H9 (cell line): ENCODE results near the gene CCL7. TPM values are rescaled to one million over a fixed set of nuclear protein-coding genes. Genes with fewer than 3 reads are reported as not detected.

Experiments used
- DNase-seq: peaks from one replicate; pipeline ENCODE4 v3.0.0-alpha.2; 2017
- H2AFZ ChIP-seq: one replicate; pipeline ENCODE4 v1.6.1; 2013; ENCODE audit warnings: mild to moderate bottlenecking, low read length, control low read depth, moderate library complexity
- H2AK5ac ChIP-seq: 2 replicates; pipeline ENCODE4 v1.6.1; 2013; ENCODE audit warnings: low read length, control low read depth, mixed read lengths; ENCODE audit not compliant: insufficient read length
- H2BK120ac ChIP-seq: one replicate; pipeline ENCODE4 v1.6.1; 2013; ENCODE audit warnings: low read depth, mild to moderate bottlenecking, low read length, control low read depth, inconsistent platforms; ENCODE audit not compliant: poor library complexity, severe bottlenecking
- H2BK12ac ChIP-seq: 2 replicates; pipeline ENCODE4 v1.6.1; 2013; ENCODE audit warnings: low read length, control low read depth, mixed read lengths, low read depth; ENCODE audit not compliant: insufficient read length
- H2BK15ac ChIP-seq: 2 replicates; pipeline ENCODE4 v1.6.1; 2013; ENCODE audit warnings: low read depth, low read length, control low read depth
- H2BK20ac ChIP-seq: one replicate; pipeline ENCODE4 v1.6.1; 2013; ENCODE audit warnings: low read depth, mild to moderate bottlenecking, low read length, control low read depth, inconsistent platforms; ENCODE audit not compliant: poor library complexity, severe bottlenecking
- H2BK5ac ChIP-seq: 2 replicates; pipeline ENCODE4 v1.6.1; 2013; ENCODE audit warnings: low read length, control low read depth, mixed read lengths; ENCODE audit not compliant: insufficient read length
- H3K14ac ChIP-seq: 2 replicates; pipeline ENCODE4 v1.6.1; 2013; ENCODE audit warnings: low read length, control low read depth; ENCODE audit not compliant: insufficient read depth
- H3K18ac ChIP-seq: 2 replicates; pipeline ENCODE4 v1.6.1; 2013; ENCODE audit warnings: low read depth, mild to moderate bottlenecking, mixed read lengths, low read length, control low read depth; ENCODE audit not compliant: insufficient read length
- H3K23ac ChIP-seq: 2 replicates; pipeline ENCODE4 v1.6.1; 2013; ENCODE audit warnings: low read length, control low read depth, mixed read lengths, low read depth; ENCODE audit not compliant: insufficient read length
- H3K23me2 ChIP-seq: 2 replicates; pipeline ENCODE4 v1.6.1; 2013; ENCODE audit warnings: low read depth, mild to moderate bottlenecking, mixed read lengths, low read length, control low read depth; ENCODE audit not compliant: insufficient read length, poor library complexity, severe bottlenecking
- H3K27ac ChIP-seq: 2 replicates; pipeline ENCODE4 v1.5.1; 2013; ENCODE audit warnings: low read length, control low read depth, mixed read lengths, low read depth; ENCODE audit not compliant: insufficient read length
- H3K27me3 ChIP-seq: 2 replicates; pipeline ENCODE4 v1.6.1; 2013; ENCODE audit warnings: low read length, control low read depth, inconsistent platforms; ENCODE audit not compliant: insufficient read depth
- H3K4ac ChIP-seq: 2 replicates; pipeline ENCODE4 v1.6.1; 2013; ENCODE audit warnings: low read depth, mild to moderate bottlenecking, control low read depth, inconsistent platforms, low read length, moderate library complexity
- H3K4me1 ChIP-seq: 2 replicates; pipeline ENCODE4 v1.6.1; 2013; ENCODE audit warnings: low read length, control low read depth, inconsistent platforms; ENCODE audit not compliant: insufficient read depth
- H3K4me2 ChIP-seq: 2 replicates; pipeline ENCODE4 v1.6.1; 2013; ENCODE audit warnings: low read length, control low read depth, mixed read lengths; ENCODE audit not compliant: insufficient read length, insufficient read depth
- H3K56ac ChIP-seq: 2 replicates; pipeline ENCODE4 v1.6.1; 2013; ENCODE audit warnings: low read depth, mild to moderate bottlenecking, mixed read lengths, low read length, control low read depth; ENCODE audit not compliant: insufficient read length
- H3K79me1 ChIP-seq: 2 replicates; pipeline ENCODE4 v1.6.1; 2013; ENCODE audit warnings: low read depth, mild to moderate bottlenecking, moderate library complexity, low read length, control low read depth, inconsistent platforms; ENCODE audit not compliant: insufficient read depth, poor library complexity, severe bottlenecking
- H3K79me2 ChIP-seq: 2 replicates; pipeline ENCODE4 v1.6.1; 2013; ENCODE audit warnings: low read length, control low read depth, inconsistent platforms; ENCODE audit not compliant: insufficient read depth
- H3K9ac ChIP-seq: 2 replicates; pipeline ENCODE4 v1.6.1; 2013; ENCODE audit warnings: low read length, control low read depth, mixed read lengths; ENCODE audit not compliant: insufficient read length; ENCODE audit errors: extremely low read depth
- H3K9me3 ChIP-seq: one replicate; pipeline ENCODE4 v1.6.1; 2013; ENCODE audit warnings: low read depth, low read length, inconsistent platforms; ENCODE audit not compliant: control insufficient read depth
- H3T11ph ChIP-seq: one replicate; pipeline ENCODE4 v1.6.1; 2013; ENCODE audit warnings: mild to moderate bottlenecking, low read length, control low read depth, inconsistent platforms
- H4K20me1 ChIP-seq: one replicate; pipeline ENCODE4 v1.6.1; 2013; ENCODE audit not compliant: control insufficient read depth, insufficient read length, insufficient read depth
- H4K5ac ChIP-seq: 2 replicates; pipeline ENCODE4 v1.6.1; 2013; ENCODE audit warnings: low read depth, mild to moderate bottlenecking, mixed read lengths, low read length, control low read depth; ENCODE audit not compliant: insufficient read length
- H4K8ac ChIP-seq: replicated peaks from 2 replicates; pipeline ENCODE4 v1.6.1; 2013; ENCODE audit warnings: low read length, control low read depth, mixed read lengths, low read depth; ENCODE audit not compliant: insufficient read length
- H4K91ac ChIP-seq: 2 replicates; pipeline ENCODE4 v1.6.1; 2013; ENCODE audit warnings: low read depth, mild to moderate bottlenecking, moderate library complexity, mixed read lengths, low read length, control low read depth; ENCODE audit not compliant: insufficient read length
- H3K27ac Mint-ChIP-seq, 3 experiments: 2 replicates in 2 of 3; 3 replicates in 1 of 3; pipeline ENCODE4 v1.8.0; 2020 to 2021; ENCODE audit warnings: mixed read lengths in 3 of 3, mild to moderate bottlenecking in 1 of 3, moderate library complexity in 1 of 3
- H3K27me3 Mint-ChIP-seq: 2 replicates; pipeline ENCODE4 v1.8.0; 2021; ENCODE audit warnings: low read depth, mild to moderate bottlenecking, moderate library complexity, mixed read lengths
- H3K36me3 Mint-ChIP-seq, 3 experiments: 2 replicates in 2 of 3; 3 replicates in 1 of 3; pipeline ENCODE4 v1.8.0; 2020 to 2021; ENCODE audit warnings: low read depth in 3 of 3, mixed read lengths in 3 of 3; ENCODE audit not compliant: insufficient read depth in 1 of 3
- H3K4me1 Mint-ChIP-seq, 2 experiments: 2 replicates each; pipeline ENCODE4 v1.8.0; 2020; ENCODE audit warnings: mixed read lengths in 2 of 2
- H3K4me3 Mint-ChIP-seq, 2 experiments: 2 replicates in 1 of 2; 3 replicates in 1 of 2; pipeline ENCODE4 v1.8.0; 2020 to 2021; ENCODE audit warnings: mild to moderate bottlenecking in 2 of 2, mixed read lengths in 2 of 2, moderate library complexity in 1 of 2
- H3K9me3 Mint-ChIP-seq, 2 experiments: 2 replicates in 1 of 2; 3 replicates in 1 of 2; pipeline ENCODE4 v1.8.0; 2020; ENCODE audit warnings: mild to moderate bottlenecking in 2 of 2, mixed read lengths in 2 of 2, moderate library complexity in 1 of 2
- WGBS: extraction: QIAGEN DNeasy Blood & Tissue Kit; methylation state at CpG from one replicate; pipeline ENCODE4 v1.1.7; 2013; ENCODE audit warnings: missing lambda C conversion rate, low lambda C conversion rate, mixed read lengths; ENCODE audit not compliant: insufficient read length; ENCODE audit errors: extremely low coverage; 5-methylcytosine and 5-hydroxymethylcytosine counted together
- total RNA-seq: library from RNA; stranded (reverse); gene quantifications from 2 replicates; pipeline ENCODE4 v1.2.1, GENCODE V29; 2021
- TF ChIP-seq, protein P1 (sequence below): fragments of 200-600 bp; sonication (generic); conservative IDR thresholded peaks from 3 replicates; pipeline ENCODE4 v1.8.0; 2021; ENCODE audit warnings: antibody characterized with exemption, mild to moderate bottlenecking

The CCL7 gene
- total RNA-seq, 1 experiment from 2014 or later = not detected

DNA sequence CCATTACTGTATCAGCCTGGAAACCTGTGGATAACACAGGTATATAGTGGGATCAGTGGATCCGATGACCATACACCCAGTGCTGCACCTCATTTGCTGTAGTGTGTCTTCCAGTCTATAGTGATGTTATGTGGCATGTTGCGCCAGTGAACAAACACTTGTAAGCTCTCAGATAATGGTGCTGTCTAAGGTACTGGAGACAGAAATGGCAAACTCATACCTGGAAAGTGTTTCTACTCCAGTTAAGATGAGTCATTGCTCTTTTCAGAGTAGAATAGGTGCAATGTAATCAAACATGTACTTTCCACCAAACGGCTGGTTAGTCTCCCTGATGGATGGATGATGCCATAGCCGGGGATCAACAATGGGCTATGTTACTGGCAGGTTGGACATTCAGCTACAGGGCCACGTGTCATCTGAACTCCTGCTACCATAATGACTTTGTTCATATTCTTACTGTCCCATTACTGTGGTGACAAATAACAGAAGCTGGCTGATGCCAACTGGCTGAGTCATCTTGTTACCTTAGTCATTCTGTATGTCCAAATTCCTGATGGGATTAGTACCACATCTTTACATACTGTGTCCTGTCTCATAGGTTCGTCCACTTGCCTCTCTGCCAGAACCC is 21.8 kb downstream of the CCL7 start:
- H3K27ac Mint-ChIP-seq = no peak overlapping the region
- H3K4me3 Mint-ChIP-seq = no peak overlapping the region
- no peak overlapping the region for H2BK15ac ChIP-seq
- no peak overlapping the region for H2AFZ ChIP-seq
- no peak overlapping the region for H2AK5ac ChIP-seq
- no peak overlapping the region for H3K9ac ChIP-seq
- H3K14ac ChIP-seq = no peak overlapping the region
- H2BK12ac ChIP-seq = no peak overlapping the region
- no peak overlapping the region for H3K27ac ChIP-seq
- H3K4me2 ChIP-seq = no peak overlapping the region
- H4K20me1 ChIP-seq = no peaks in the 10 kb centered on the region
- H3K27me3 ChIP-seq = no peaks in the 10 kb centered on the region
- H3K18ac ChIP-seq = no peak overlapping the region
- H3T11ph ChIP-seq = no peak overlapping the region
- no peak overlapping the region for H3K4ac ChIP-seq
- no peaks in the 10 kb centered on the region for H3K9me3 ChIP-seq
- no peak overlapping the region for H4K5ac ChIP-seq
- H3K56ac ChIP-seq = no peak overlapping the region
- no peaks in the 10 kb centered on the region for H3K4me1 Mint-ChIP-seq
- no peaks in the 10 kb centered on the region for H3K79me2 ChIP-seq
- no peak overlapping the region for H4K91ac ChIP-seq
- H3K36me3 Mint-ChIP-seq = no peaks in the 10 kb centered on the region
- H2BK20ac ChIP-seq = no peak overlapping the region
- H3K23me2 ChIP-seq = no peaks in the 10 kb centered on the region
- H3K9me3 Mint-ChIP-seq = no peaks in the 10 kb centered on the region
- H3K79me1 ChIP-seq = no peaks in the 10 kb centered on the region
- H2BK5ac ChIP-seq = no peak overlapping the region
- WGBS = no CpG with 5 or more reads among the region's 6 CpGs
- TF ChIP-seq, protein P1, sequence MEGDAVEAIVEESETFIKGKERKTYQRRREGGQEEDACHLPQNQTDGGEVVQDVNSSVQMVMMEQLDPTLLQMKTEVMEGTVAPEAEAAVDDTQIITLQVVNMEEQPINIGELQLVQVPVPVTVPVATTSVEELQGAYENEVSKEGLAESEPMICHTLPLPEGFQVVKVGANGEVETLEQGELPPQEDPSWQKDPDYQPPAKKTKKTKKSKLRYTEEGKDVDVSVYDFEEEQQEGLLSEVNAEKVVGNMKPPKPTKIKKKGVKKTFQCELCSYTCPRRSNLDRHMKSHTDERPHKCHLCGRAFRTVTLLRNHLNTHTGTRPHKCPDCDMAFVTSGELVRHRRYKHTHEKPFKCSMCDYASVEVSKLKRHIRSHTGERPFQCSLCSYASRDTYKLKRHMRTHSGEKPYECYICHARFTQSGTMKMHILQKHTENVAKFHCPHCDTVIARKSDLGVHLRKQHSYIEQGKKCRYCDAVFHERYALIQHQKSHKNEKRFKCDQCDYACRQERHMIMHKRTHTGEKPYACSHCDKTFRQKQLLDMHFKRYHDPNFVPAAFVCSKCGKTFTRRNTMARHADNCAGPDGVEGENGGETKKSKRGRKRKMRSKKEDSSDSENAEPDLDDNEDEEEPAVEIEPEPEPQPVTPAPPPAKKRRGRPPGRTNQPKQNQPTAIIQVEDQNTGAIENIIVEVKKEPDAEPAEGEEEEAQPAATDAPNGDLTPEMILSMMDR = no peak
- no peak overlapping the region for H4K8ac ChIP-seq
- peaks cover 9% of the 10 kb centered on the region for H3K27me3 Mint-ChIP-seq
- no peak for DNase-seq
- H3K4me1 ChIP-seq = no peaks in the 10 kb centered on the region
- no peak overlapping the region for H2BK120ac ChIP-seq
- no peak overlapping the region for H3K23ac ChIP-seq
